ENCODE results near the gene NPAS4. TPM values are rescaled to one million over a fixed set of nuclear protein-coding genes. Genes with fewer than 3 reads are reported as not detected.
"Not testable (repeated sequence)": the region's sequence is repeated elsewhere in the genome, so short reads cannot be mapped to it uniquely, and the experiment has no call there.

NPAS4 gene
- polyA plus RNA-seq, 3 donors = 0.09 to 0.50 (median 0.30) TPM

DNA sequence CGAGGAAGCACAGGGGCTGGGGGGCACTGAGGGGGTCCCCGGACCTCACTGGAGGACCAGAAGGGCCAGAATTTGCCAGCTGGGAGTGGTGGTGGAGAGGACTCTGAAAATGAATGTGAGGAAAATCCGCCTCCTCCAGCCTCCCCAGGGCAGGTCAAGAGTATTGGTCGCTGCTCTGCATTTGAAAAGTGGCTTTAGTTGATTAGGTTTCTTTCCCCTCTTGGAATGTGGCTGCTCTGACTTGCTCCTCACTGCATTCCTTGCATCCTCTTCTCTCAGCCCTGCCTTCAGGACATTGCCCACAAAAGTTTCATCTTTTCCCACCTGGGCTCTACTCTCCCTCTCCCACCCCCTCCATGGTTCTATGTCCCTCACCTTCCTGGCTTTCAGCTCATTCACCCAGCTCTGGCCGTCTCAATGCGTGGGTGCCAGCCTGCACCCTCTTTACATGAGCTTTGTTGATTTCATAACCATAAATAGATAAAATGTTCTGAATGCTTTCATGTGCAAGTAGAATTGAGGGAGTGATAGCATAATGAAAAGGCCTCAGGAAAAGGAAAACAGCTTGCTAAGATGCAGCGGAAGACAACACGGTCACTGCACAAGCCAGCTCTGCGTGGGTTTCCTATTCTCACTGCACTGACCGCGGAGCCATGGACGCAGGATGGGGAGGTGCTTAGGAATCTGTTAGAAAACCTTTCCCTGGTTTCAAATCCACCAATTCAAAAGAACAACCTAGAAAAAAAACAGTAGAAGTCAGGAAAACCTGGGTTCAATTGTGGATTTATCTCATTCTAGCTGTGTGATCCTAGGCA is 6.5 kb upstream of the NPAS4 start:
- no peak for DNase-seq (ENCODE audit: extremely low read depth in 1 of 11, low read depth in 9 of 11, low spot score in 4 of 11)

DNA sequence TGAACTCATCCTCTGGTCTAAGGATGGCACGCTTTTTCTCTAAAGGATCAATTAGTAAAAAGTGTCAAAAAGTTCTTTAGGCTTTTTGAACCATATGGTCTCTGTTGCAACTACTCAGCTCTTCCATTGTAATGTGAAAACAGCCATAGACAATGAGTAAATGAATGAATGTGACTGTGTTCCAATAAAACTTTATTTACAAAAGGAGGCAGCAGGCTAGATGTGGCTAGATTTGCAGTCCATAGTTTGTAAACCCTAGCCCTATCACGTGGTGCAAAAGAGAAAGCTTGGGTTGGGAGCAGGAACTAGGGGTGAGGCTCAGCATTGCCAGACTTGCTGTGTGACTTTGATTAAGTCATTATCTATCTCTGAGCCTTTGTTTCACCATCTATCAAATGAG is 5.4 kb upstream of the NPAS4 start:
- DNase-seq (ENCODE audit: extremely low read depth in 1 of 11, low read depth in 9 of 11, low spot score in 4 of 11) = no peak

DNA sequence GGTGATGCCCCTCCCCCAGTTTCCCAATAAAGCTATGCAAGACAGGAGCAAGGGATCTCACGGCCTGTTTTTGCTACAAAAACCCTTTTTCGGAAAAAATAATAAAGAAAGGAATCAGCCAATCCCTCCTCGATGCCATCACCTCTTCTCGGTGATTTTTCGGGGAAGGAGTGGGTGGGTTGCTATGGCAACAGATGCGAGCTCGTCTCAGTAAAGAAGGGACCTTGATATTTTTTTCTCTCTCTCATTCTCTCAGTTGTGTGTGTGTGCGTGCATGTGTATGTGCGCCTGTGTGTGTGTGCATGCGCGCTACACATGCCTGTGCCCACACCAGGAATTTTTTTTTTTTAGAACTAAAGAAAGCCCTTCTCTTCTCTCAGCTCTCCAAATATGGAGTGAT is 3.8 kb upstream of the NPAS4 start:
- DNase-seq (ENCODE audit: extremely low read depth in 1 of 11, low read depth in 9 of 11, low spot score in 4 of 11) = no peak

DNA sequence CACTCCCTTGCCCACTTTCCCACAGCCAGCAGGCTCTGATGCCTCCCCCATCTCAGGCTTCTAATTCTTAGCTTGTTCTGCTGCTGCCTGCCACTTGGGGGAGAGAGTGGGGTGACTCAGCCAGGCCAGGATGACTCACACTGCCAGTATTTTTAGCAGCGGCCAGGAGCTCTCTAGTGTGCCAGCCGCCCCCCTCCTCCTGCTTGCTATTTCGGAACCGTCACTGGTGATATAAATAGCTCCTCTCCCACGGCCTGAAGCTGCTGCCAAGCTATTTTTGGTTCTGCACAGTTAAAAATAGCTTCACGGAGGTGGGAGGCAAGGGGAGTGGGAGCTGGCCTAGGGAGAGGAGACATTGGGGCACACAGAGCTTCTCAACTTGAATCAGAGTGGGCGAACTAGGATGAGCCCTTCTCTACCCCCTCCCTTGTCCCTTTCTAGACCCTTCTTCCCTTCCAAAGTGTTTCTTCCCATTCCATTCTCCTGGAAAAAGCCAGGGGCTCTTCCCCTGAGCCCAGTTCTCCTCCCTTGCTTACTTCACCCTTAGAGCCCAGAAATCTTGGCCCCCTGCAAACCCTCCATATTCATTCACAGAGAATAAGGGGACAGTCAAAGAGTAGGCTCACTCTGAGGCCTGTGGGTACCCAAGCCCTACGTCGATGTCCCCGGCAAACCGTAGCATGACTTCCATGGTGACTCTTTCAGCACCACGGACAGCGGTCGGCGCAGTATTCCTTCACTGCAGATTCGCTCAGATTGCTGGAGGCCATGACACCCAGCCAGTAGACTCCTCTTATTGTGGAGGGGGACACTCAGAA is 2.5 kb upstream of the NPAS4 start:
- peak in 10 of 11 donors; percentile 35 to 81 (median 72) for DNase-seq (ENCODE audit: extremely low read depth in 1 of 11, low read depth in 9 of 11, low spot score in 4 of 11)

DNA sequence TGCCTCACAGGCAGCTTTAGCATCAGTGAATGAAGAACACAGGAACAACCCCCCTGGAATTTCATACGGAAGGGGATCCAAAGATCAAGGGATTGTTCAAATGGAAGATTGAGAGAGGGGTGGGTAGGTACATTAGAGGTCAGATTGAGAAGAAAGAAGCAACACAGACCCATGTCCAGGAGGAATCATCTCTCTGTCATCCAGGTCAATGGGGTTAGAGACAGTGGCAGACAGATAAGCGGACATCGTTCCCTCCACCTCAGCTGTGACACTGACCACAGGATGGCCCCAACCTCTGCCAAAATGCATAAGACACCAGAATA is 1.9 kb upstream of the NPAS4 start:
- DNase-seq (ENCODE audit: extremely low read depth in 1 of 11, low read depth in 9 of 11, low spot score in 4 of 11) = no peak

DNA sequence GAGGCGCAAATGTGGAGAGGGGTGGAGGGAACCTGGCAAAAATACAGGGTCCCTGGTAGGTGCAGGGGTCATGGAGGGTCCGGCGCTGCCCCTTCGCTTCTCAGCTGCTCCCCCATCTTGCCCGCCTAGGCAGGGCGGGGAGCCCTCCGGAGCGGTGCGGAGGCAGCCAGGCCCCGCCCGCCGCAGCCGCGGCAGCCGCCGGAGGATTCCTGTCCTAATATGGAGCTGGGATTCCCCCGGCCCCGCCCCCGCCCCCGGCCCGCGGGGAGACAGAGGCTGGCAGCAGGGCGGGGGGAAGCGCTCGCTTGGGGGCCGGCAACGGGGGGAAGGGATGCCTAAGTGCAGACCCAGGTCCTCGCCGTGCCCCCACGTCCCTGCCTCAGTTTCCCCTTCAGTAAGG is 1.0 kb upstream of the NPAS4 start:
- no peak for DNase-seq (ENCODE audit: extremely low read depth in 1 of 11, low read depth in 9 of 11, low spot score in 4 of 11)

DNA sequence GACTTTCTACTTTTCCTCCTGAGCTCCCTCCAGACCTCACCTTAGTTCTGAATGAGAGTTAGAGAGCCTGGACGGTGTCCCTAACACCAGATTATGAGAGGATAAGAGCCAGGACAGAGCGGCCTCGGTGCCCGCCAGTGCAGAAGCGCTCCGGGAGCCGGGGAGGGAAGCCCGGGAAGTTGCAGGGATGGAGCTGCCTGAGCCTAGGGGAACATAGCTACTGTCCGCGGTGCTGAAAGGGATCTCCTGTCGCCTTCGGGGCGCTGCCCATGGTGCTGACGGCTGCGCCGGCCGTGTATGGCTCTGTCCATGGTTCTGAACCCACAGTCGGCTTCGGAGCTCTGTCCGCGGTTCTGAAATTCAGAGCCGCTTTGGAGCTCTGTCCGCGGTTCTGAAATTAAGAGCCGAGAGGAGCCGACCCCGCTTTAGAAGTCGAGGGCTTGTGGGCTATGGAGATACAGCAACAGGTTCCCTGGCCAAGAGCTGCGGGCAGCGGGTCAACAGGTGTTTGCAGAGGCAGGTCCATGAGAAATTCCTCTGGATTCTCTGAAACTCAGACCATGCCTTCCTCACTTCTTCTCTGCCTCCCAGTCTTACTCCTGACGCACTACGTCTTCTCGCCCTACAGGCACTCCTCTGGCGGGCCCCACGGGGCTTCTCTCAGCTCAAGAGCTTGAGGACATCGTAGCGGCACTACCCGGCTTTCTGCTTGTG is 814 bp downstream of the NPAS4 start:
- peak; percentile 82 to 94 (median 89) for DNase-seq (ENCODE audit: extremely low read depth in 1 of 11, low read depth in 9 of 11, low spot score in 4 of 11)

DNA sequence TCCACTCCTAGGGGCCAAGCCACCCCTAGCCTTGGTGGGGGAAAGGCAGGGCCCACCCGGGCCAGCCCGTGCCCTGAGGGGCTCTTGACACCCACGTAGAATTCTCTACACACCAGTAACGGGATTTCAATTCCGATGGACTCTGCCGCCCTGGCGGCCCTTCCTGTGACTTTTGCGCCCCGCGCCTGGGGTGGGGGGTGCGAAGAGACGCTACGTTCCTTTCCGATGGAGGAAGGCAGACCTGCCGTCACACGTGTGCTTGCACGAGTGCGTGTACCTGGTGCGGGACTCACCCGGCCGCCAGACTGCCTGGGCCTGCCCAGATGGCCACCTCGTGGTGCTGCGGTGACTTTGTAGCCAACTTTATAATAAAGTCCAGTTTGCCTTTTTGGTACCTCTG is 5.5 kb downstream of the NPAS4 start:
- no peak for DNase-seq (ENCODE audit: extremely low read depth in 1 of 11, low read depth in 9 of 11, low spot score in 4 of 11)

DNA sequence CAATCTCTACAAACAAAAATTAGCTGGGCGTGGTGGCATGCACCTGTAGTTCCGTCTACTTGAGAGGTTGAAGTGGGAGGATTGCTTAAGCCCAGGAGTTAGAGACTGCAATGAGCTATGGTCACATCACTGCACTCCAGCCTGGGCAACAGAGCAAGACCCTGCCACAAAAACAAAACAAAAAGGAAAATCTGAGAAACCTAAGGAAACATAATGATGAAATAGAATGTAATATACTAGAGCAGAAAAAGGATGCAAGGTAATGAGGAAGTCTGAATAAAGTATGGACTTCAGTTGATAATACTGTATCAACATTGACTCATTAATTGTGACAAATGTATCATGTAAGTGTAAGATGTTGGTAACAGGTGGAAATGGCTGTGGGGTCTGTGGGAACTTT is 8.1 kb downstream of the NPAS4 start:
- DNase-seq (ENCODE audit: extremely low read depth in 1 of 11, low read depth in 9 of 11, low spot score in 4 of 11) = no peak

DNA sequence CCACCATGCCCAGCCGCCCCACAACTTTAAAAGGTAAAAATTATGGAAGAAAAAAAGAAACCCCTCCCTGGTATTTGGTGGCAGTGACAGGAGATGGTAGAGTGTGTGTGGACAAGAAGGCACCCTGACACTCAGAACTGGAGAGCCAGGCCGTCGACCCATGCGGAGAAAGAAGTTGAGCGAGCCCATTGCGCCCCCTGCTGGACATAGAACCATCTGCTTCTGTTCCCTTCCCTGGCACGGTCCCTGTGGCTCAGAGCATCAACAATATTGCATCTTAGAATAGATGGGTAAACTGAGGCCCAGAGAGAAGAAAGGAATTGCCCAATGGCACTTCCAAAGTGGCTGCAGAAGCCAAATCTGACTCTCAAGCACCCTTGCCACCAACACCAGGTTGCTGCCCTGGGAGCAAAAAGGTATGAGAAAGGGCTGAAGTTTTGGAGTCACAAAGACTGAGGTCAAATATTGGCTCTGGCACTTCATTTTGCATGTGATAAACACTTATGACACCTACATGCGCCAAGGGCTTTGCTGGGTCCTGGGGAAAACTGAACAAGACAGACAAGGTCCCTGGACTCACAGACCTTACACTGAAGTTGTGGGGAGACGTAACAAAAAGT is 9.3 kb downstream of the NPAS4 start:
- peak in 5 of 11 donors; percentile 21 to 48 (median 40) for DNase-seq (ENCODE audit: extremely low read depth in 1 of 11, low read depth in 9 of 11, low spot score in 4 of 11)

DNA sequence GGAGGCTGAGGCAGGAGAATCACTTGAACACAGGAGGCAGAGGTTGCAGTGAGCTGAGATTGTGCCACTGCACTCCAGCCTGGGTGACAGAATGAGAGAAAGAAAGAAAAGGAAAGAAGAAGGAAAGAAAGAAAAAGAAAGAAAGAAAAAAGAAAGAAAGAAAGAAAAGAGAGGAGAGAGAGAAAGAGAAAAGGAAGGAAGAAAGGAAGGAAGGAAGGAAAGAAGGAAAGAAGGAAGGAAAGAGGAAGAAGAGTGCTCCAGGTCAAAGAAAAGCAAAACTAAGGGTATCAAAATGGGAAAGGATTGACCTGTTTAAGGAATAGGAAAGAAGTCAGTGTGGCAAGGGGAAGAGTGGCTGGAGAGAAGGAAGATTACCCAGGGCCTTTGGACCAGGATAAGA is 10.5 kb downstream of the NPAS4 start:
- not testable (repeated sequence) for DNase-seq (ENCODE audit: extremely low read depth in 1 of 11, low read depth in 9 of 11, low spot score in 4 of 11)

DNA sequence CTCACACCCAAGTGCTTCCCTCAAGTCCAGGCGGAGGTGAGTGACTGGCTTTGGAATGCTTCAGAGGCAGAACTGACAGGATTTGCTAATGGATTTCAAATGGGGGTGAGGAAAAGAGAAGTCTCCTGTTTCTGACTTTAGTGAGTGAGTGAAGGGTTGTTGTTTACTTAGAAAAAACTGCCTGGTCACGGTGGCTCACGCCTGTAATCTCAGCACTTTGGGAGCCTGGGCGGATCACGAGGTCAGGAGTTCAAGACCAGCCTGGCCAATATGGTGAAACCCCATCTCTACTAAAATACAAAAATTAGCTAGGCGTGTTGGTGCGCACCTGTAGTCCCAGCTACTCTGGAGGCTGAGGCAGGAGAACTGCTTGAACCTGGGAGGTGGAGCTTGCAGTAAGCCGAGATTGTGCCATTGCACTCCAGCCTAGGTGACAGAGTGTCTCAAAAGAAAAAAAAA is 11.1 kb downstream of the NPAS4 start:
- DNase-seq (ENCODE audit: extremely low read depth in 1 of 11, low read depth in 9 of 11, low spot score in 4 of 11) = not testable (repeated sequence)

DNA sequence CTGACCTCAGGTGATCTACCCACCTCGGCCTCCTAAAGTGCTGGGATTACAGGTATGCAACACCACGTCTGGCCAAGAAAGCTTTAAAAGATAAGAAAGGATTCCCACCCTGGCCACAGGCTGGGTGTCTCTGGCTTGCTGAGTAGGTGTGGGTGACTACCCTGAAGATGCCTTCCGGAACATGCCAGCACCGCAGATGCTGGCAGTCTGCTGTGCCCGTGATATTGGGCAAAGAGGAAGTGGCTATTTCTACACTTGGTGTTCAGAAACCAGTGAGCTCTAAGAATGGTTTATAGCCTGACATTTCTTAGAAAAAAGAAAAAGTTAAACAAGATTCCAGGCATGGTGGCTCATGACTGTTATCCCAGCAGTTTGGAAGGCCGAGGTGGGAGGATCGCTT is 11.8 kb downstream of the NPAS4 start:
- no peak for DNase-seq (ENCODE audit: extremely low read depth in 1 of 11, low read depth in 9 of 11, low spot score in 4 of 11)

DNA sequence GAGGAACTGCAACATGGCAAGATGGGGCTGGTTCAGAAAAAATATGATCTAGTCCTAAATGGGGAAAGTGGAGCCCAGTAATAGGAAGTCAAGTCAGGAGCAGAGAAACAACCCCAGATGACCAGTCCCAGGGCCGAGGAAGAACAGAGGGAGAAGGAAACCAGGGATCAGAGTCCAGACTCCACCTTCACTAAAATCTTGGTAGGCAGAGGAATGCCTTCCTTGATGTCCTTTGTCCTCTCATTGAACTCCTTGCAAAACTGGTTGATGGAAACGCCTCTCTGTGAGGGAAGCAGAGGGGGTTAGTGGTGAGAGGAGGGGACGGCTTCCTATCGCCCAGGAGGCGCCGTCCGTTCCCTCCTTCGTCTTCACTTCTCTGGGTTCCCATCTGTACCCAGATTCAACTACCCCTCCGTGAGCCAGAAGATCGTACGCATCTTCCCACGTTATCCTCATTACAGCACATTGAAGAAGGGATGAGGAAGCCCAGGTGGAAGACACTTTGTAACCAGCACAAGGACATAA is 17.2 kb downstream of the NPAS4 start:
- DNase-seq (ENCODE audit: extremely low read depth in 1 of 11, low read depth in 9 of 11, low spot score in 4 of 11) = peak in 1 of 11 donors; percentile 3

DNA sequence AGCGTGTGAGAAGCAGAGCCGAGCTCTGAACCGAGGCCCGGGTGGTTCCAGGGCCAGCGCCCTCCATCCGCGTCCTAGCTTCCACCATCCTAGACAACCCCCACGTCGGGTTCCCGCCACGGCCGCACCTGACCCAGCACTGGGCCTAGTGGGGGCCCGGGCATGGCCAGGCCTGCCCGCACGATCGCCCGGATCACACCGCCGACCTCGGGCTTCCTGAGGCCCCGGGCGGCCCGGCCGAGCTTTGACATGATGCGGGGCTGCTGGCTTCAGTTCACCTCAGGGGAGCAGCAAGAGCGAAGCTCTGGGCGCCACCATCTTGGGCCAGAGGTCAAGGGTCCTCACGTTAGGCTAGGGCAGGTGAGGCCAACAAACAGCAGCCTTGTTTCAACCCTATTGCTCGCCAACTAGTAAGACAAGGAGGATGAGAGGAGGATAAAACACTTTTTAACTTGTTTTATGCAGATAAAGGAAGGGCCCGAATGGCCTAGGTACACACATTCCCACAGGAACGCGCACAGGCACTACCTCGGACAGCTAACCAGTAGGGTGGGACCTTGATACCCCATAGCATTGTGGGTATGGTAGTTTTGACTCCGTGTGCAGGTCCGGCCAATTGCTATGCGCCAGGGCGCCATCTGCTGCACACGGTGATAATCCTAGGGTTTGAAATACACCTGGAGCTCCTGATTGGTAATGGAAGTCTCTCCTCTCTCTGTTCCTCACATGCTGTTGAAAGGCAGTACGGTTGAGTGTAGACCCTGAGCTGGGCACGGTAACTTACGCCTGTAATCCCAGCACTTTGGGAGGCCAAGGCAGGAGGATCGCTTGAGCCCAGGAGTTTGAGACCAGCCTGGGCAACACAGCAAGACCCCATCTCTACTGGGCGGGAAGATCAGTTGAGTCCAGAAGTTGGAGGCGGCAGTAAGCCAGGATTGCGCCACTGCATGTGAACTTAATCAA is 17.9 kb downstream of the NPAS4 start, which contains the start of gene MRPL11:
MRPL11 (minus strand) TSS at position 345 of the 963 bp plus-strand sequence; CDS start at position 251, 94 bp downstream.
- DNase-seq (ENCODE audit: extremely low read depth in 1 of 11, low read depth in 9 of 11, low spot score in 4 of 11) = peak; percentile 83 to 96 (median 91)

DNA sequence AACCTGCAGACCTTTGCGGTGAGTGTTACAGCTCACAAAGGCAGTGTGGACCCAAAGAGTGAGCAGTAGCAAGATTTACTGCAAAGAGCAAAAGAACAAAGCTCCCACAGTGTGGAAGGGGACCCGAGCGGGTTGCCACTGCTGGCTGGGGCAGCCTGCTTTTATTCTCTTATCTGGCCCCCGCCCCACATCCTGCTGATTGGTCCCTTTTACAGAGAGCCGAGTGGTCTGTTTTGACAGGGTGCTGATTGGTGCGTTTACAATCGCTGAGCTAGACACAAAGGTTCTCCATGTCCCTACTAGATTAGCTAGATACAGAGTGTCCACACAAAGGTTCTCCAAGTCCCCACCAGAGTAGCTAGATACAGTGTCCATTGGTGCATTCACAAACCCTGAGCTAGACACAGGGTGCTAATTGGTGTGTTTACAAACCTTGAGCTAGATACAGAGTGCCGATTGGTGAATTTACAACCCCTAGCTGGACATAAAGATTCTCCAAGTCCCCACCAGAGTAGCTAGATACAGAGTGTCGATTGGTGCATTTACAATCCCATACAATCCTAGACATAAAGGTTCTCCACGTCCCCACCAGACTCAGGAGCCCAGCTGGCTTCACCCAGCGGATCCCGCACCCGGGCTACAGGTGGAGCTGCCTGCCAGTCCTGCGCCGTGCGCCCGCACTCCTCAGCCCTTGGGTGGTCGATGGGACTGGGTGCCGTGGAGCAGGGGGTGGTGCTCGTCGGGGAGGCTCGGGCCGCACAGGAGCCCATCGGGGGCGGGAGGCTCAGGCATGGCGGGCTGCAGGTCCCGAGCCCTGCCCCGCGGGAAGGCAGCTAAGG is 19.5 kb downstream of the NPAS4 start:
- not testable (repeated sequence) for DNase-seq (ENCODE audit: extremely low read depth in 1 of 11, low read depth in 9 of 11, low spot score in 4 of 11)

DNA sequence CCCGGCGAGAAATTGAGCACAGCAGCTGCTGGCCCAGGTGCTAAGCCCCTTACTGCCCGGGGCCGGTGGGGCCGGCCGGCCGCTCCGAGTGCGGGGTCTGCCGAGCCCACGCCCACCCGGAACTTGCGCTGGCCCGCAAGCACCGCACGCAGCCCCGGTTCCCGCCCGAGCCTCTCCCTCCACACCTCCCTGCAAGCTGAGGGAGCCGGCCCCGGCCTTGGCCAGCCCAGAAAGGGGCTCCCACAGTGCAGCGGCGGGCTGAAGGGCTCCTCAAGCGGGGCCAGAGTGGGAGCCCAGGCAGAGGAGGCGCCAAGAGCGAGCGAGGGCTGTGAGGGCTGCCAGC is 20.1 kb downstream of the NPAS4 start:
- DNase-seq (ENCODE audit: extremely low read depth in 1 of 11, low read depth in 9 of 11, low spot score in 4 of 11) = not testable (repeated sequence)
